ENCODE results near the gene TRIM24.

- no peak for TF ChIP-seq CTCF (IDR thresholded peaks at IDR 0.05; ENCODE audit: insufficient read depth, low read length)
- no peak for TF ChIP-seq POLR2AphosphoS5 (IDR thresholded peaks at IDR 0.05; ENCODE audit: low read depth)
- TF ChIP-seq REST (IDR thresholded peaks at IDR 0.05; ENCODE audit: insufficient replicate concordance, low read depth) = no peak
- no peak for TF ChIP-seq GABPA (IDR thresholded peaks at IDR 0.05; ENCODE audit: low read depth)
Observed at GRCh38 chr7:138579136-138579535, 119.1 kb downstream of the TRIM24 start.
